ENCODE results near the gene HSBP1.

The HSBP1 gene

DNA sequence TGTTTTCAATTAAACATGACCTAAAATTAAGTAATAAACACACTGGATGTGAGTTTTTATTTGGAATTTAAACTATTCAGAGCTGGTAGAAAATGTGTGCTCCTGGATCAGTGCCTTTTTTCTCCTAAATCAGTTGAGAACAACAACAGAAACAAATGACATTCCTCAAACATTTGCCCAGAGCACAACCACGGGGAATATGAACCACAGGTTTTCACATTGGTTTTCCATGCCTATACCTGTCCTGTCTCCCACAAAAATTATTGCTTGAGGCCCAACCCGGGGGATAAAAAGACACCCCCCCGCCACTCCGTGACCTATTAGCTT, 6.8 kb downstream of the HSBP1 start:
- H3K9me3 Mint-ChIP-seq, result no peaks in the 10 kb centered on the region
- peaks cover 24% of the 10 kb centered on the region for H3K4me1 Mint-ChIP-seq (ENCODE audit: low read depth)
- peaks cover 33% of the 10 kb centered on the region for H3K36me3 Mint-ChIP-seq (ENCODE audit: low read depth)
- H3K27ac Mint-ChIP-seq, result no peak overlapping the region
- no peaks in the 10 kb centered on the region for H3K27me3 Mint-ChIP-seq
- H3K4me3 Mint-ChIP-seq, result no peak overlapping the region

DNA sequence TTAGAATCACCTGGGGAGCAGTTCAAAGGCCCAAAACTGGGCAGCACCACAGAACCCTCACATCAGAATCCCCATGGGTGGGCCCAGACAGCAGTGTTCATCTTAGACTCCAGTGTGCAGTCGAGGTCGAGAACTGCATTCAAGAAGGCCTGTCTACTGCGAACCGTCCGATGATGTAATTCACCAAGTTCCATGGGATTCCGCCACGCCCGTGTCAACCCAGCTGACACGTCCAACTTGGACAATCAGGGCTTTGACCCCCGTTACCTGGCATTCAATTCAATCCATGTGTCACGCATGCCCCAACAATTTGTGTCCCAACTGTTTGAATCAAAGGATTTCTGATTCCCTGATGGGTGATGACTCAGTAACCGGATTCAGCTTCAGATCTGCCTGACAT, 9.2 kb downstream of the HSBP1 start:
- Mint-ChIP-seq H3K4me1 (ENCODE audit: low read depth) (no peaks in the 10 kb centered on the region), H3K9me3 (no peaks in the 10 kb centered on the region), H3K27me3 (no peaks in the 10 kb centered on the region), H3K4me3 (no peak overlapping the region), H3K27ac (no peak overlapping the region), H3K36me3 (ENCODE audit: low read depth) (peaks cover 12% of the 10 kb centered on the region)

DNA sequence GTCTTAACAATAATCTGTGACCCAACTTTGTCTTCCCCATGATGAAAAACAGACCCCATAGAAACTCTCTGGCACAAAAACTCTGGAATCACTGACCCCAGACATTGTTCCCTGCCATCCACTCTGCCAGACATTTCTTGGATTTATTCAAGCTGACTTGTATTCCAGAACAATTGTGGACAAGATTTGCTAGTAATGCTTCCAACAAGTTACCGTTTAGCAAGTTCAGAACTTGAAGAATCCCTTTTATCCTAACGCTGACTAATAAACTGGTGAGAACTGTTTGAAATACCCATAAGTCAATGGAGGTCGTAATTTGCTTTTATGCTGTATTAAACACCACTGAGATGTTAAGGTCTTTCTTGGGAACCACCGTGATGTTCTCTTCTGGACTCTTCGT, 10.5 kb downstream of the HSBP1 start:
- H3K4me3 Mint-ChIP-seq, result no peak overlapping the region
- H3K27me3 Mint-ChIP-seq, result no peaks in the 10 kb centered on the region
- no peak overlapping the region for H3K27ac Mint-ChIP-seq
- no peaks in the 10 kb centered on the region for H3K9me3 Mint-ChIP-seq
- H3K36me3 Mint-ChIP-seq (ENCODE audit: low read depth), result no peaks in the 10 kb centered on the region
- no peaks in the 10 kb centered on the region for H3K4me1 Mint-ChIP-seq (ENCODE audit: low read depth)

DNA sequence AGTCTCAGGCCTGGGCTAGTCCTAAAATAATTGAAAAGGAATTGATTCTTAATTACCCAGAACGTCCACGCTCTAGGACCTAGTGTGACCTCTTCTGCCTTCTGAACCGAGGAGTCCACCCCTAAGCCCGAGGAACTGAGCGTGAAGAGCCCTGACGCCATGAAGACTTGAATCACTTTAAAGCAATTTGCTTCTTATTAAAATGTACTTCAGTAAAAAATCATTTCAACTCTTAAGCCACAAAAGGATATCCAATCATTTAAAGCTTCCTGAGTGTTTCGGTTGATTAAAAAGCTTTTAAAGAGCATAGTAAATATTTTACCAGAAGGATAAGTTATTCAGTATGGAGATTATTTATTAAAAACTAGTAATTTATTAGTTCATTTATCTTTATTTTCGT, 11.6 kb downstream of the HSBP1 start:
- H3K4me1 Mint-ChIP-seq (ENCODE audit: low read depth), result no peaks in the 10 kb centered on the region
- no peak overlapping the region for H3K4me3 Mint-ChIP-seq
- no peaks in the 10 kb centered on the region for H3K9me3 Mint-ChIP-seq
- H3K36me3 Mint-ChIP-seq (ENCODE audit: low read depth), result no peaks in the 10 kb centered on the region
- H3K27ac Mint-ChIP-seq, result no peak overlapping the region
- no peaks in the 10 kb centered on the region for H3K27me3 Mint-ChIP-seq

DNA sequence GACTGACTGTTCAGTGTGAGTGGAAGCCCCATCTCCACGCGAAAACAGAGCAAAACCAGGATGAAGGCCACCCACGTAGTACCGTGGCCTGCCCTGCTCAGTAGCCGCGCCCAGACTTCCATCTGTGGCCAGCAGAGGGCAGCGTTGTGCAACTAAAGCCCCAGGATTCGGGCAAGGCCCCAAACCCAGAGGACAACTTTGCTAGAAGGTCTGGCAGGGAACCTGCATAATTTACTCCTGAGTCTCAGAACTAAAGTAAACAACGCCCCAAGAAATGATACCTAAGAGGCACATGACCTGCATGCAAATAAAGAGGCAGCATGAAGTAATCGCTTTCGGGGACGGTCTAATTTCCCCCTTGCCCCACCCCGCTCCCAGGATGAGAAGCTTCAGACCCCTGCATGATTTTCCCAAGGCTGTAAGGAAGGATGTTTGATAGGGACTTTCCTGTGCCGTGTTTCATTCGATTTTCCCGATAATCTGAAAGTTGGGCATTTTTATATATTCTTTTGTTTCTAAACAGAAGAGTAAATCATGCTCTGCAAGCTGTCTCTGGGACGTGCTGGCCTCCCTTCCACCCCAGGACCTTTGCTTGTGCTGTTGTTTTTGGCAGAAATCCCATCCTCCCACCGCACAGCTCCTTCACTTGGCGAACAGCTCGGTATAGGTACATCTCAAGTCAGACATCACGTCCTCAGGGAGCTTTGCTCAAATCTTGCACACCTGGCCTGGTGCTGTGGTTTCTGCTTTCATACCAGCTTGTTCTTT, 18.6 kb downstream of the HSBP1 start:
- Mint-ChIP-seq H3K4me1 (ENCODE audit: low read depth) (peaks cover 3% of the 10 kb centered on the region), H3K4me3 (no peak overlapping the region), H3K27me3 (no peaks in the 10 kb centered on the region), H3K9me3 (no peaks in the 10 kb centered on the region), H3K36me3 (ENCODE audit: low read depth) (no peaks in the 10 kb centered on the region), H3K27ac (no peak overlapping the region)

DNA sequence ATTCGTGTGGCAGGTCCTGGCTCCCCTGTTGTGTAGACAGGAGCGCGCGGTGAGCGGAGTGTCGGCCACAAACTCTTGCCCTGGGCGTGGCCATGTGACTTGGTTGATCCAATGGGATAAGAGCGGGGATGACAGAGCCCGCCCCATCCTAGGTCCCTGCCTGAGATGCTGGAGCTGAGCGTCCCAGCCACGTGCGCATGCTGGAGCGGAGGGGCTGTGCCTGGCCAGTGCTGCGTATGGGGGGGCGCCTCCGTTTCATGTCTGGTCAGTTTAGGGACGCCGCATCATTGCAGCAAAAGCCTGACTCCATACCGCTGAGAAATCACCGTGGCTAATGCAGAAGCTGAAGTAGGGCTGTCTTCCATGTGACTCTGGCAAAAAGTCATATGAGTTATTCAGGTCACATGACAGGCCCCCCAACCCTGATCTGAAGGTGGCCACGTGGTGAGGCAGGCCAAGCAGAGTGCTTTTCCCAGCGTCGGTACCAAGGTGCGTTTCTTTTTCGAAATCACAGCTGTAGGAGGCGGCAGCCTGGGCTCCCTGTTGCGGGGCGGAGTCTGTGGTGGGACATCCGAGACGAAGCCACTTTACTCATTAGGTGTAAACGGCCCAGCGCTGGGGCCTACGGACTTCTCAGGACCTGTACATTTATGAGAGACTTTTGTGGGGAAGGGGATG, 22.5 kb downstream of the HSBP1 start:
- H3K4me3 Mint-ChIP-seq, result no peak overlapping the region
- H3K4me1 Mint-ChIP-seq (ENCODE audit: low read depth), result peaks cover 8% of the 10 kb centered on the region
- H3K36me3 Mint-ChIP-seq (ENCODE audit: low read depth), result no peaks in the 10 kb centered on the region
- H3K27me3 Mint-ChIP-seq, result no peaks in the 10 kb centered on the region
- no peak overlapping the region for H3K27ac Mint-ChIP-seq
- H3K9me3 Mint-ChIP-seq, result no peaks in the 10 kb centered on the region

DNA sequence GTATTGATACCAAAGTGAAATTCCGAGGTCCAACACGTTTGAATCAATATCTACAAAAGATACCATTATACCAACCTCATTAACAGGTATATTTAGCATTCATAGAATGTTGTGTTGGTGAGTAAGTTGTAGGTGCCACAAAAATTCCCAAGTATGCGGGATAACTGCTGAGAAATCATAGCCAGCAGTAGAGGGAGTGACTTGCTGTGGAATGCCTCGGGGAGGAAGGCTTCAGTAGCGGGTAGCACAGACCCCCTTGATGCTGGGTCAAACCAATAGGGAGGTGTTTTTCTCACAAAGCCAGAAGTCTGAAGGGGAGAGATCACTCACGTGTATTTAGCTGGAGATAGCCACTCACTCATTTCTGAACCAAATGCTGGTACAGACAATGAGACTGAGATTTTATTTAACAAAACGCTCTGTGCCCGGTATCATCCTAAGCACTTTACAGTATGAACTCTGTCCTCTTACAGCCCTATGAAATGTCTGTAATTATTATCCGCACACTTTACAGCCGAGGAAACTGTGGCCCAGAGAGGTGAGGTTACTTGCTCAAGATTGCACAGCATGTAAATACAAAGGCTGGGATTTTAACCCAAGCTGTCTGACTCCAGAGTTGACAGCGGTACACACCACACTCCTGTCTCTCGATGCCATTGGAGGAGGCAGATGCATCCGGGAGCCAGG, 23.1 kb downstream of the HSBP1 start:
- H3K27me3 Mint-ChIP-seq, result peaks cover under 1% of the 10 kb centered on the region
- no peak overlapping the region for H3K4me3 Mint-ChIP-seq
- peaks cover 12% of the 10 kb centered on the region for H3K4me1 Mint-ChIP-seq (ENCODE audit: low read depth)

DNA sequence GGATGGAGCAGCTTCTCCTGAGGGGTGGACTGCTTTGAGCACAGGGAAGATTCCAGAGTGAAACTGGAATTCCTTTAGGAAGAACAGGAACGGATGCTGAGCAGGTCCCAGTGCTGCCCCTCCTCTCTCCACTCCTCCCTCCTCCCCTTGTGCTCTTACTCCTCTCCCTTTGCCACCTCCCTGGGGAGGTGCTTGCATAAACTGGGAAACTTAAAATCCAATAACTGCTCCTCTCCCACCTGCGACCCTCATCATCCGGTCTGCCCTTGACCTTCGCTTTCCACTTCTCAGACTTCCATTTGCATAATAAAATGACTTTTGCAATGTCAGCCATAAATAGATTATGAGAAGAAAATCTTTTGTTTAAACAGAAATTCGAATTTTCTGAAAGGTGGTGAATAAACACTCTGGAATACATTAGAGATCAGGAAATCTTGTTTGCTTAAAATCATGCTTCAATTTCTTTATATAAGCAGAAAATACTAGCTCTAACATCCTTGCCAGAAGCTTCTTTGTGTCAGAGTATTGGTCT, 23.7 kb downstream of the HSBP1 start:
- H3K4me3 Mint-ChIP-seq, result no peak overlapping the region
- H3K27me3 Mint-ChIP-seq, result peaks cover 6% of the 10 kb centered on the region
- H3K27ac Mint-ChIP-seq, result no peak overlapping the region
- H3K9me3 Mint-ChIP-seq, result no peaks in the 10 kb centered on the region
- peaks cover 17% of the 10 kb centered on the region for H3K4me1 Mint-ChIP-seq (ENCODE audit: low read depth)
- H3K36me3 Mint-ChIP-seq (ENCODE audit: low read depth), result no peaks in the 10 kb centered on the region

More for the DNA sequence above, 23.1 kb downstream of the HSBP1 start:
- Mint-ChIP-seq H3K9me3 (no peaks in the 10 kb centered on the region), H3K27ac (no peak overlapping the region), H3K36me3 (ENCODE audit: low read depth) (no peaks in the 10 kb centered on the region)

DNA sequence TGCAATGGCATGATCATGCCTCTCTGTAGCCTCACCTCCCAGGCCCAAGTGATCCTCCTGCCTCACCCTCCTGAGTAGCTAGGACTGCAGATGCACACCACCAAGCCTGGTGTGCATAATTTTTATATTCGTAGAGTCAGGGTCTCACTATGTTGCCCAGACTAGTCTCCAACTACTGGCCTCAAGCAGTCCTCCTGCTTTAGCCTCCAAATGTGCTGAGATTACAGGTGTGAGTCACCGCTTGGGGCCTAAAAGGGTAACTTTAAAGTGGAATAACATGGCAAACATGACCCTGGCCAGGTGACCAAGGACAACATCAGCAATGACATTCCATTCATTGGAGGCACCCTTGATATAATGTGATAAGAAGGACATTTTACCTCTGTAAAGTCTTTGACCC, 26.1 kb downstream of the HSBP1 start:
- H3K9me3 Mint-ChIP-seq, result no peaks in the 10 kb centered on the region
- H3K4me3 Mint-ChIP-seq, result no peak overlapping the region
- no peak overlapping the region for H3K27ac Mint-ChIP-seq
- no peaks in the 10 kb centered on the region for H3K36me3 Mint-ChIP-seq (ENCODE audit: low read depth)
- H3K27me3 Mint-ChIP-seq, result peaks cover 21% of the 10 kb centered on the region
- H3K4me1 Mint-ChIP-seq (ENCODE audit: low read depth), result peaks cover 19% of the 10 kb centered on the region

DNA sequence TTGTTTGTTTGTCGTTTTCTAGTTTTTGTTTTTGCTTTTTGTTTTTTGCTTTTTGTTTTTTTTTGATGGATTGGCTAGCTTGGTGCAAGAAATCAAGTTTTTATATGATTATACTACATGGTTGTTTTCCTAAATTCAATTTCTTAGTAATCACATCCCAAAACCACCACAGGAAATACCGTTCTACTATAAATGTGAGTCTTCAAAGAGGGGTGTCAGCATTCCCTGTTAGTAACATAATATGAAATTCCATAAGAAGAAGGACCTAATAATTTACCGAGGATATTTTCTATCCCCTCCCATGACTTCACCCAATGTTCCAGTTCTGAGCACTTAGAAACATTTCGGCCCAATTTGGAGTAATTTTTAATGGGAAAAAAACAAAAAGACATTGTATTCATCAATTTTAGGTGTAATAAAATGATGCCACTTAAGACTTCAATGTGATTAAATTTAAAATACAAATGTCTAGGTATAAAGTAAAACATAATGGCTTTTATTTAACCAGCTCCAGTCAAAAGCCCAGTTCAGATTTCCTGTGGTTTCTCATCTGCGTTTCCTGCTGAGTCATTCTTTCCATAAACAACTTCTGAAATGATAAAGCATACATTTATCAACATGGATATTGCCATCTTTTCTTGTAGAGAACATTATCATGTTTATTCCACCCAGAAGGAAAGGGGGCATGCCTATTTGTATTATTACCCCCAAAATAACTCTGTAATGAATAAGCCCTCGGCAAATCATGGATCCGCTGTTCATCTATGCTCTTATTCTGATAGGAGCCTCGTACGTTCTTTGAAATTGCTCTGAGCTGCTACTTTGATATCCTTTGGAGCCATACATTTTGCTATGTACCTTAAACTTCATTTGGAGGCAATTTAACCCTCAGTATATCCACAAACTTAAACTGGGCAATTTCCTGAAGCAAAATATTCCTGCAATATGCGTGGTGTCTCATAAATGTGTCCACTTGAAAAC, 28.1 kb downstream of the HSBP1 start:
- H3K36me3 Mint-ChIP-seq (ENCODE audit: low read depth), result no peaks in the 10 kb centered on the region
- H3K27ac Mint-ChIP-seq, result no peak overlapping the region
- H3K9me3 Mint-ChIP-seq, result no peaks in the 10 kb centered on the region
- peaks cover 21% of the 10 kb centered on the region for H3K27me3 Mint-ChIP-seq
- H3K4me1 Mint-ChIP-seq (ENCODE audit: low read depth), result peaks cover 19% of the 10 kb centered on the region
- peak overlapping the region; percentile 32 for H3K4me3 Mint-ChIP-seq

DNA sequence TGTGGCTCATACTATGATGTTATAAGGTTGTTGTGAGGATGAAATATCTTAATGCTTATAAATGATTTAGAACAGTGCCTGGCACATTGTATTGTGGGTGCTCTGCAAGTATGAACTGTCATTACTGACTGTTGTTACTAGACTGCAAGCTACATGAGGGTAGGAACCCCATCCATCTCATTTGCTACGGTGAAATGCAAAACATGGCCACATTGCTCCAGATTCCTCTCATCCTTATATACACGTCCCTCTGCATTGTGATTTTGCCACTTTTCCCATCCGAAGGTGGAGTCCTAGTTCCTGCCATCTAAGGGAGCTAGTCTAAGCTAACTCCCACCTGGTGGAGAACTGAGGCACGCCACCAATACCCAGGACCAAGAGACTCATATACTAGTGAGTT, 29.8 kb downstream of the HSBP1 start:
- peaks cover 21% of the 10 kb centered on the region for H3K27me3 Mint-ChIP-seq
- H3K9me3 Mint-ChIP-seq, result no peaks in the 10 kb centered on the region

DNA sequence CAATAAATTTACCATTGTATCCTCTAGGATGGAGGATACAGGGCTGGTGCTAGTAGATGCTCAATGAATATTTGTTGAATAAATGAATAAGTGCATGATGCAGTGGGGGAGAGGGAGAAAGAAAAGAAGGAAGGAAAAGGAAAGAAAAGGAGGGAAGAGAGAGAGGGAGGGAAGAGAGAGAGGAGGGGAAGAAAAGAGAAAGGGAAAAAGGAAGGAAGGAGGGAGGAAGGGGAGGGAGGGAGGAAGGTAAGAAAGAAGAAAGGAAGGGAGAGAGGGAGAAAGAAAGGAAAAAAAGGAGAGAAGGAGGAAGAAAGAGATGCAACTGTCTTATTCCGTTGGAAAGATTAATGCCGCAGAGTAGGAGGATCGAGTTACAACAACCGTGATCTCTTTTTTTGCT, 30.4 kb downstream of the HSBP1 start:
- no peak overlapping the region for H3K27ac Mint-ChIP-seq
- H3K36me3 Mint-ChIP-seq (ENCODE audit: low read depth), result no peaks in the 10 kb centered on the region

More for the DNA sequence above, 29.8 kb downstream of the HSBP1 start:
- Mint-ChIP-seq H3K27ac (no peak overlapping the region), H3K36me3 (ENCODE audit: low read depth) (no peaks in the 10 kb centered on the region), H3K4me3 (no peak overlapping the region), H3K4me1 (ENCODE audit: low read depth) (peaks cover 19% of the 10 kb centered on the region)

DNA sequence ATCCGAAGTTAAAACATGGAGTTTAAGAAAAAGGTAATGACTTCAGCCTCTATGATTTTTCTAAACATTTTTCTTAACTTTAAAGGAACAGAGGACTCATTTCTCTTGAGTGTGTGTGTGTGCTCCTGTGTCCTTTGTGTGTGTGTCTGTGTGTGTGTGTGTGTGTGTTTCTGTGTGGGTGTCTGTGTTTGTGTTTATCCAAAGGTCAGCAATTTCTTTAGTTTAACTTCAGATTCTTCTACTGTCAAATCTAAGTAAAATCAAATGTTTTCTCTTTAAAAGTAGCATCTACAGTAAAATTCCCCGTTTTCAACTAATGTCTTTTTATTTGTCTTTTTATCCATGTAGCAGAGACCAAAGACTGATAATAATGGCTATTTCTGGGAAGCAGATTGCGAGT, 31.8 kb downstream of the HSBP1 start:
- no peak overlapping the region for H3K27ac Mint-ChIP-seq
- H3K36me3 Mint-ChIP-seq (ENCODE audit: low read depth), result no peaks in the 10 kb centered on the region
- H3K4me3 Mint-ChIP-seq, result no peak overlapping the region
- H3K4me1 Mint-ChIP-seq (ENCODE audit: low read depth), result peaks cover 28% of the 10 kb centered on the region
- peaks cover 21% of the 10 kb centered on the region for H3K27me3 Mint-ChIP-seq
- H3K9me3 Mint-ChIP-seq, result no peaks in the 10 kb centered on the region

More for the DNA sequence above, 30.4 kb downstream of the HSBP1 start:
- Mint-ChIP-seq H3K27me3 (peaks cover 21% of the 10 kb centered on the region), H3K4me1 (ENCODE audit: low read depth) (peaks cover 22% of the 10 kb centered on the region), H3K9me3 (no peaks in the 10 kb centered on the region), H3K4me3 (no peak overlapping the region)

DNA sequence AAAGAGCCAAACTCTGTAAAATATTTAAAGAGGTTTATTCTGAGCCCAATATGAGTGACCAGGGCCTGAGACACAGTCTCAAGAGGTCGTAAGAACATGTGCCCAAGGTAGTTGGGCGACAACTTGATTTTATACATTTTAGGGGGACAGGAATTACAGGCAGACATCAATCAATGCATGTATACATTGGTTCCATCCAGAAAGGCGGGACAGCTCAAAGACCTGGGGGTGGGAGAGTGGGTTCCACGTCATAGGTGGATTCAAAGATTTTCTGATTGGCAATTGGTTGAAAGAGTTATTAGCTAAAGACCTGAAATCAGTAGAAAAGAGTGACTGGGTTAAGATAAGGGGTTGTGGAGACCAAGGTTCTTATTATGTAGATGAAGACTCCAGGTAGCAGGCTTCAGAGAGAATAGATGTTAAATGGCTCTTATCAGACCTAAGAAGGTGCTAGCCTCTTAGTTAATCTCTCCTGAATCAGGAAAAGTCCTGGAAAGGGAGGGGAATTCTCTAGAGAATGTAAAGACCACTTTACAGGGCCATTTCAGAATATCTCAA, 32.4 kb downstream of the HSBP1 start:
- Mint-ChIP-seq H3K27me3 (peaks cover 21% of the 10 kb centered on the region), H3K27ac (no peak overlapping the region), H3K4me1 (ENCODE audit: low read depth) (peaks cover 24% of the 10 kb centered on the region), H3K4me3 (no peak overlapping the region), H3K36me3 (ENCODE audit: low read depth) (no peaks in the 10 kb centered on the region), H3K9me3 (no peaks in the 10 kb centered on the region)
